ENCODE results near the gene FRZB.
A peak's percentile ranks its signal among the peaks of the same experiment; 100 is the strongest.
"Not testable (repeated sequence)": the region's sequence is repeated elsewhere in the genome, so short reads cannot be mapped to it uniquely, and the experiment has no call there.

The FRZB gene

DNA sequence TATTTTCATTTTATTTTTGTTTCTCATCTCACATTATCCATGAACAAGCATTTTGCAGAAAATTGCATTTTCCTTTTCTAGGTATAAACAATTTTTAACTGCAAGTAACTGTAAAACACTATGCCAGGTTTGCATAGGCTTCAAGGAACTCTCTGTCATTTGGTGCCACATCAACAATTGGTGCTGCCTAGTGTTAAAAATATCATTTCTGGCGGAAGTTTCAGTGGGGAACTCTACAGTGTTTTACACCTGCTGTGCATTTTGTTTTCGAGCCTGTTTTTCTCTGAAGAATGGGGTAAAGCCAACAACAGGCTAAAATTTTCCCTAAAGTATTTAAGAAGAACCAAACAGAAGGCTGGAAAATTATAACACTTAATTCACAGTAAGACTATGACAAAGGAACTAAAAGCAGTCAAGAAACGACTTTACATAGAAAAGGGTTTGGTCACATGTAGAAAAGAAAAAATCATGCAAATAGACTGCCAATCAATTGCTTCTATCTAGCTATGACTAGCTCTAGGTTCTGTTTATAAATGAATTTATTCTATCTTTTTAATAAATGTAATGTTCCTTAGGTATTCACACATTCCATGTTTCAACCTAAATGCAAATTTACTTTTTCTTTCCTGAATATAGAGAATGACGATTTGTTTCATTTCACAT, 21.4 kb upstream of the FRZB start:
- no peak for DNase-seq

DNA sequence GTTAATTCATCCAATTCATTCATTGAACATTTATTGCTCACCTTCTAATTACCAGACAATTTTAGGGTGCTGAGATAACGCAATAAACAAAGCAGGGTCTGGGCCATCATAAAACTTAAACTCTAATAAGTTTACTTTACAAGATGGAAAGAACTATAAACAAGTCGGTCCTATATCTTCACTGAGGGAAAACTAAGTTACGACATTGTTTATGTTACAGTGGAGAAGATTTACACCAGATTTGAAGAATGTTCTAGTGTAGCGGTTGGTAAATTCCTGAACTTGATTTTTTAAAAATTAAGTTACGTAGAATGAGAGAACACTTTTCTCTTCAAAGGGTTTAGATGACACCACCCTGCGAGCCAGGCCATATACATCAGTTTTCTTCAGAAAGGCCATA, 20.7 kb upstream of the FRZB start:
- DNase-seq: no peak

DNA sequence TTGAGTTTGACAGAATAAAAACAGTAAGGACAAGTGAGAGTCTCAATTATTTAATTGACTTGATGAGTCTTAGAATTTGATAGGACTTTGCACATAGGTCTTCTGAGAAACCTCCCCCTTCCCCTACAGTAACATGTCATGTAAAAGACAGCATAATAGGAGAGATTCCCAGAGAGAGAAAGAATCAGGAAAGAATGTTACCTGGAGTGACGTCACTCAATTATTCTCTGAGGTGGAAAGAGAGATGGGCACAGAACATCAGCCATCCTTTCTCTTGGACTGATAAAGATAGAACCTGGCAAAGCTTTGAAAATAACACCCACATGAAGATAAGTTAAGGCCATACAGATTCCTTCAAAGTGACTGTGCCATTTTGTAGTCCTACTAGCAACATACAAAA, 19.3 kb upstream of the FRZB start:
- DNase-seq: no peak

DNA sequence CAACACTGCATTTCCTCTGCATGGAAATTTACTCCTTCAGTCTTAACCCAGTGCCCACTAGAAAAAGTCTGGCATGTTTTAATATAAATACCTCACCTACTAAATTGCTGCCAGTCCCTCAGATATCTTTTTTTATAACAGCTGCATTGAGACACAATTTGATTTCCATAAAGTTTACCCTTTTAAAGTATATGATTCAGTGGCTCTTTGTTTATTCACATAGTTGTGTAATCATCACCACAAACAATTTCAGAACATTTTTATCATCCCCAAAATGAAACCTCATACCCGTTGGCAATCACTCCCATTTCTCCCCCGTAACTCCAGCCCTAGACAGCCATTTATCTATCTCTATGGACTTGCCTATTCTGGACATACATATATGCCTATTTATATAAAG, 17.0 kb upstream of the FRZB start:
- DNase-seq: no peak

DNA sequence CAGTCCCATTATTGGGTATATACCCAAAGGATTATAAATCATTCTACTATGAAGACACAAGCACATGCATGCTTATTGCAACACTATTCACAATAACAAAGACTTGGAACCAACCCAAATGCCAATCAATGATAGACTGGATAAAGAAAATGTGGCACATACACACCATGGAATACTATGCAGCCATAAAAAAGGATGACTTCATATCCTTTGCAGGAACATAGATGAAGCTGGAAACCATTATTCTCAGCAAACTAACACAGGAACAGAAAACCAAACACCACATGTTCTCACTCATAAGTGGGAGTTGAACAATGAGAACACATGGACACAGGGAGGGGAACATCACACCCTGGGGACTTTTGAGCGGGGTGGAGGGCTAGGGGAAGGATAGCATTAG, 13.7 kb upstream of the FRZB start:
- not testable (repeated sequence) for DNase-seq

DNA sequence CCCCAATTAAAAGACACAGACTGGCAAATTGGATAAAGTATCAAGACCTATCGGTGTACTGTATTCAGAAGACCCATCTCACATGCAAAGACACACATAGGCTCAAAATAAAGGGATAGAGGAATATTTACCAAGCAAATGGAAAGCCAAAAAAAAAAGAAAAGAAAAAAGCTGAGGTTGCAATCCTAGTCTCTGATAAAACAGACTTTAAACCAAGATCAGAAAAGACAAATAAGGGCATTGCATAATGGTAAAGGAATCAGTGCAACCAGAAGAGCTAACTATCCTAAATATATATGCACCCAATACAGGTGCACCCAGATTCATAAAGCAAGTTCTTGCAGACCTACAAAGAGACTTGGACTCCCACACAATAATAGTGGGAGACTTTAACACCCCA, 10.2 kb upstream of the FRZB start:
- not testable (repeated sequence) for DNase-seq

DNA sequence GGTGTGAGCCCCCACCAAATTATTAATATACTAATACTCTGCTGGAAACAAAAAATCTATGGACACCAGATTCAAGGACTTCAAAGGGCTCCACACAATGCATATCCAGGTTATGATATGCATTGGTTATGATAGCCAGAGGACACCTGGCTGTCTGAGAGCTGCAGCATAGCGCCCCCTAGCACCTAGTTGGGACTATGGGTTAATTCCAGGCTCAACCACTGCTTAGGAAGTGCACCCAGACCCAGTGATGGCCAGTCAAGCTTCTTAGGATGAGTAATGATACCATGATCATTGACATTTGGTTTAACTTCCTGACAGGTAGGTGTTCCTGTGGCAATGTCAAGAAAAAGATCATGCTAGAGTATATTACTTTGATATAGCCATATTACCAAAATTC, 3.8 kb upstream of the FRZB start:
- DNase-seq: no peak

DNA sequence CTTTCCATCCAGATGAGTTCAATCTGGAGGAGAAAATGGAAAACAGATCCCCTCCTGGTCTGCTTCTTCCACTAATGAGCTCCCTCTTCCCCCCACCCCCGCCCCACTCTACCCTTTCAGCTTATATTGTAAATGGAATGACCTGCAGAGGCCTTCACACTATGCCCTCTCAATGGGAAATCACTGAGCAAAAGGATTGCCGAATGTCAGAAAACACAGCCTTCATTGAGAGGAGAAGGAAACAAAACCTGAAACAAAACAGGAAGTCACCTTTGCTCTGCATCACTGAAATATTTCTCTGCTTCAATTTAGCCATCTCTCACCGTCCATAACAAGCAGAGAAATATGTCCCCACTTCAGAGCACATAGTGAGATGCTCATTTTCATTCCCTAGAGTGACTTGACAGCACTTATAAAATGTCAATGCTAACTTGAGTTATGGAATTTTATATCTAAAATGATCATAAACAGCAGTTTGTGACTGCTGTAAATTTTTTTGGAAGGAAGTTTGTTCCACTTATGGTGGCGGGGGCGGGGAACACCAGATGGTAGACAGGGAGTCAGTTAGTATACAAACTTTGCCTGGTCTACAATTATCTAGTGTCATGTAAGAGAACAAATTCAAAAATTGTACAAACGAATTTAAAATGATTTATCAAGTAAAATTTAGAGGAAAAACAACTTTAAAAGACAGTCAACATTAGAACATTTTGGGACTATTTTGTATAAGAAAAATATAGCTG, 1.8 kb upstream of the FRZB start:
- no peak for DNase-seq

DNA sequence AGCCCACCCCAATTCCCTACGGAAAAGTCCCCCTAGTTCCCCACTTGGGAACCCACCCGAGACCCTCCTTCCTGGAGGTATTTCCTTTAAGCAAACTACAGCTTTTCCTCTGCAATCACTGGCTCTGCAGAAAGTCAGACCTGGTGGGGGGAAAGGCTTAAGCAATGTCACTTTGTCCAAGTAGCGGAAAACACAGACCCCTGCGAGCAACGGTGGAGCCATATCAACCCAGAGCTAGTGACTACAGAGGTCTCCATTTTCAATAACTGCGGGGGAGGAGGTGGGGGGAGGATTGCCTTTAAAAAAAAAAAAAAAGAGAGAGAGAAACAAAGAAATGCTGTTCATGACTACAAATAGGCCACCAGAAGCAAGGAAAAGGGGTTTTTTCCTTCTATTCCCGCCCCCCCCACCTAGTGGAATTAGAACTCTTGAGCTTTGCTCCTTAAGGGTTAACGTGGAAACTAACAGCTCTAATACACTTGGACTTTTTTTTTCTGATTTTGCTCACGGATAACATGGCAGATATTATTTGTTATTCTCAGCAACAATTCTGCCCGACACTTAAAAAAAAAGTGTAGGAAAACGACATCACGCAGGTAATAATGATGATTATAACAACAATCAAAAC, 1.1 kb upstream of the FRZB start:
- no peak for DNase-seq

DNA sequence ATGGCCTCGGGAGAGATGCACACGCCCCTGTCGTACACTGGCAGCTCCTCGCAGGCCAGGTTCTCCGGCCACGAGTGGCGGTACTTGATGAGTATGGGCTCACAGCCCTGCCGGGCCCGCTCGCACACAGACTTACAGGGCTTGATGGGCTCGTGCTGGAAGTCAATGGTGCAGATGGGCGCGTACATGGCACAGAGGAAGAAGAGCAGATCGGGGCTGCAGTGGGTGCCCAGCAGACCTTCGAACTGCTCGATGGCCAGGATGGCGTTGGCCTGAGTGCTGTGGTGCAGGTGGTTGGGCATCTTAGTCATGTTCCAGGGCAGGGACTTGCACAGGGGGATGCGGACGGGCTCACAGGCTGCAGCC, 359 bp downstream of the FRZB start:
- peak in 1 of 6 experiments; percentile 2 for DNase-seq

DNA sequence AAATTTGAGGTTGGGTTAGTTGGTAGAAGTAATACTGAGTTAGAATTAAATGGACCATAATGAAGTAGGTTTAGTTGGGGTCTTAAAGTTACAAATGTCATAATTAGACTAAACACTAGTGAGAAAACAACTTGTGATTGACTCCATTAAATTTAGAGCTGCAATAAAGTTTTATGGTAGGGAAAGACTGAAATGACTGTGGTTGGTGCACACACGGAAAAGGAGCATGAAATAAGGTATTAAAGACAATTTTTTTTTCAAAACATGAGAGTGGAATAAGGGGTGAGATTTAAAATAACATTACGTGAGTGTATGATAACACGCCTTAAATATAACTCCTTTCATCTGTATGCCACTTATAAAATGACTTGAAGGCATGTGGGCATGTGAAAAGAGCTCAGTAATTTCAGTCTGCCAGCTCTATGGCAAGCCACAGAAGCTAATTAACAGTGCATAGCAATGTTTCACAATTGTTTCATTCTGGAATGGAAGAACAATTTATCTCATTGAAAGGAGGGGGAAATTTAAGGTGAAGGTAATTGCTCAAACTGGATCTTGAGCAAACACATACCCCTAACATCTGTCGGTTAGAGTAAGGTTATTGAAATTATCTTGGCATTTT, 1.4 kb downstream of the FRZB start:
- DNase-seq: no peak

DNA sequence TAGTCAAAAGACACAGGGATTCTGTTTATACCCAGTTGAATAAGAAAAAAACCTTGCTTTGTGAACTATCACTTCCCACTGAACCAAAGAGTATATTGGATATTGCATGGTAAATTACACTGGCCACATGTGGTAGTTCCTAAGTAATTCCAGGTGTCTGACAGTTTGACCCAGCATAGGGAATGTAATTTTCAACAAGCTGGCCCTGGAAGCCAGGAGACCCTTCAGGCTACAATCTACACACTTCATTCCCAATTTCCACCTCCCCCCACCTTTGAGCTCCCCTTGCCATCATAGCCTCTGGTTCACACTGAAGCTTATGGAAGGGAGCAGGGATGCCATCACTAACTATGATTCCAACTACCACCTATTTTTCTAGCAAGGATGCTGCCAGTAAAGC, 2.8 kb downstream of the FRZB start:
- no peak for DNase-seq

DNA sequence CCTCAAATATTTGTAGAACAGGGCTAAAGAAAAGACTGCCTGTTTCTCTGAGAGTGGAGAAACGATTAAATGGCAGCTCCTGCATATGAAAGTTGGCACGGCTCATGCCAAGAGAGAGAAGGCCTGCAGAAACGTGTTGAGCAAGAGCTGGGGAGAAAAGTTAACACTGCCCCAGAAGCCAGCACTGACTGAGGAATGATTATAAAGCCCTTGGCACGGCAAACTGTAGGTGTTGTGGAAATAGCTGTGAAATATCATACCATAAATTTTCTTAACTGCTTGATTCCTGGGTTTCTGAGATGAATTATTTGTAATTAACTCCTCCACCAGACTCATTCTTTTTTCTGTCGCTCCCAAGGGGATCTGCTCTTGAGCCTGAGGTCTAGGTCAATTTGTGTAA, 4.3 kb downstream of the FRZB start:
- DNase-seq: no peak

DNA sequence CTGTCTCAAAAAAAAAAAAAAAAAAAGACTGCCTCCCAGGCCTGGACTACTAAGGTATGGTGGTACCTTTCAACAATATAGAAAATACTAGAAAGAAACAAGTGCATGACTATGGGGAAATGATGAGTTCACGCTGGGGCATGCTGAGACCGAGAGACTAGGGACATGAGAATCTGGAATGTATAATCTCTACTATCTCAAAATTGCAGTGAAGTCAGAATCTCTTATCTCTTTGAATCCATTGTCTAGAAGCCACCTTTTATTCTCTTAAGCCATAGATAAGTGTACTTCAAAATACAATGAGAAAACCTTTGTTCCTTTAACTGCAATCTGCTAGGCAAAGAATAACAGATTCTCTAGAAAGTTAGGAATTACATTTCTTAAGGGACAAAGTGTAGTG, 5.6 kb downstream of the FRZB start:
- DNase-seq: no peak

DNA sequence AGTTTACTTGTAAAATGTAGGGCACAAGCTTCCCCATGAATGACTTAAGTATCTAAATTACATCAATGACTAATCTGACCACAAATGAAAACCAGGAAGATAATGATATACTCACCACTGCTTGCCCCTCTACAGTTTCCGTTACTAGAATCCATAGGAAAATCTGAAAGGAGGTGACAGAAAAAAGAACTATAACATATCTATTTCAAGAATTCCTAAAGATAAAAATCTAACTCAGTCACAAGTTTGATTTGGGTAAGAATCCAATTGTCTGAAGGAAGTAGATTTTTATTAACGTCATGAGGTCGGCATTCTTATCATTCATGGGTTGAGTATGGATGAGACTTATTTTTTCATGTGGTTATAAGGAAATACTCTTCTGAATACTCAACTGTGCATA, 7.8 kb downstream of the FRZB start:
- DNase-seq: no peak

DNA sequence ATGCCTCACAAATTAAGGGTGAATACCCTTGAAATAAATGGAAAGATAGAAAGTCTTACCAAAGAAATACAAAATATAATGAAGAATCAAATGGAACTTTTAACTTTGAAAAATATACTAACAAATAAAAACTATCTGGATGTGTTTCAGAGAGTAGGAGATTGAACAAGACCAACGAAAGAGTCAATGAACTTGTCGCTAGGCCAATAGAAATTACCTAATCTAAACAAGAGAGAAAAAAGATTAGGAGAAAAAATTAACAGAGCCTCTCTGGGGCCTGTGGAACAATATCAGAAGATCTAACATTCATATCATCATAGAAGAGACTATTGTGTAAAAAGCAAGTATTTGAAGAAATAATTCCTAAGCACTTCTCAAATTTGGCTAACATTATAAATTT, 11.1 kb downstream of the FRZB start:
- no peak for DNase-seq

DNA sequence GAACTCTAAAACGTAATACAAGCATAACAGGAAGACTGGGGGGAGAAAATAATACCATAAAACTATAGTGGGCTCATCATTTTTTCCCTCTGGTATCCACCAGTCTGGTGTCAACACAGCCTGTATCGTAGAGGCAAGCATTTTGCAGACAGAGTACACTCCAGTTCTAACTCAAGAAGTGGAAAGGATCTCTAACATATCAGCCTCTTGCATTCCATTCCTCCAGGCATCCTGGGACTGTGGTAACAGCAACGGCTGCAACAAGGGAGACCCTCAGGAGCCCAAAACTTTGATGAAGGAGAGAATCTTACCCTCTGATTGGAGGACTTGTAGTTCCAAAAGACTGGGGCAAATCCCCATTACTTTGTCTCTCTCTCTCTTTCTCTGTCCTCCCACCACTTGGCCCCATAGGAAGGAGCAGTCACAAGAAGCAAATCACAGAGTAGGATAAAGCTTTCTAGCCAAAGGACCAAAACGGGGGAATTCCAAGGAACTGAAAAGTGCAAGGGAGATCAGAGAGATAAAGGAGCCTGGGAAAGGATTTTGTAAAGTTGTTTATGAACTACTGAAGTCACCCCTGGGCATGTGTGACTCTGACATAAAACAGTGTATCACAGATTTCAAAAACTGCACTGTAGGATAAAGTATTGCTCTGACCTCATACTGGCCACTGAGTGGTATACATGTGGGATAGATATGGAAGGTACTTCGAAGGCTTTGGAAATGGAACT, 11.9 kb downstream of the FRZB start:
- DNase-seq: no peak

DNA sequence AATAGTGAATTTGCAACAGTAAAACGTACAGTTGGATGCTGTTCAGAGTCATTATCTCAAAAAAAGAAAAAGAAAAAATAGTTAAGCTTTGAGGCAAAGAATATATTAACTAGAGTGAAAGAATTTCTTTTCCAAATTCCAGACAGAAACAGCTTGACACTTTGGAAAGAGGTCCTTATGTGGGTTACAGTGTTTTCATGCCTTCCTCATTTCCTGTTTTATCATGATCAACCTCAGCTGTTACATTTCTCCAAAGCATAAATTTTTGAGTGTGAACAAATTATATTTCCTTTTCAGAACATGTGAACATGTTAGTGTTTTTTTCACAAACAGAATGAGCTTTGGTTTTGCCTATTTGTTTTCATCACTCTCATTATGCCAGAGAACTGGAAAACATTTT, 13.6 kb downstream of the FRZB start:
- DNase-seq: no peak

DNA sequence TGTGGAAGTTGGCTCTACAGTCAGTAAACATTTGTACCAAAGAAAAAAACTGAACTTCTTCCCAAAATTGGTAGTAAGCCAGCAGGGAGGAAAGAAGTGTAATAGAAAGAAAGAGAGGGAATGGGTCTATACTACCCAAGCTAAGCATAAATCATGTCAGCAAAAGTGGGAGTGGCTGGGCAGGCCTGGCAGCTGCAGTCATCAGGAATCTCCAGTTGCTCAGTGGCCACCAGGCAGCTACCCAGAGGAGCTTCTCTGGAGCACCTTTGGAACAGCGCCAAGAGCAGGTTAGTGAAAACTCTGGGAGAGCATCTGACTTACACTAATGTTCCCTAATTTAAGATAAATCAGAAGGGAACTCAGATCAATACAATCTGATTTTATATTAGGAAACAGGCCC, 14.3 kb downstream of the FRZB start:
- no peak for DNase-seq

DNA sequence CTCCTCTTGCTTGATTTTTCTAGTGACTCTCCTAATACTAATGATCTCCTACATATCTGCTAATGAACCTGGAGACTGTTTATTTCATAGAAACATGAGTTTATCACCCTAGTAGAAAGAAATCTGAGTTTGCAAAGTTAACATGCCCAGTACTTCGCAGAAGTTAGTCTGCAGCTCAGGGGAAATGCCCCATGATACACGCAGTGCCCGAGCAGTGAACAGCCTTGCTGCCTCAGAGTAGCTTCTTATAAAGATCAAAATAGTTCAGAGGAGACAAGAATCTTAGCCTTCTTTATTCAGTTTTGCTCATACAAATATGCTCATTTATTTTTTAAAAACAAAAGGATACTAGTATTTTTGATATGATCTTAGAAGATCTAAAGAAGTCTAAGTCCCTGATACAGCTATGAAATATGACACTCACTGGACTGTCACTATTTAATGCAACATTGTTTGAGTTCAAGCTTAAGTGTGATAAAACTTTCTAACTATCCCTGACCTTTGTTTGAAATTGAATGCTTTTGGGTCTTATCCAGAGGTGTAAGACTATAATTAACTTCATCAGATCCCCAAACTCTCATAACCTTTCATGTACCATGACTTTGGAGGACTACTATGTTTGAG, 20.5 kb downstream of the FRZB start:
- no peak for DNase-seq

DNA sequence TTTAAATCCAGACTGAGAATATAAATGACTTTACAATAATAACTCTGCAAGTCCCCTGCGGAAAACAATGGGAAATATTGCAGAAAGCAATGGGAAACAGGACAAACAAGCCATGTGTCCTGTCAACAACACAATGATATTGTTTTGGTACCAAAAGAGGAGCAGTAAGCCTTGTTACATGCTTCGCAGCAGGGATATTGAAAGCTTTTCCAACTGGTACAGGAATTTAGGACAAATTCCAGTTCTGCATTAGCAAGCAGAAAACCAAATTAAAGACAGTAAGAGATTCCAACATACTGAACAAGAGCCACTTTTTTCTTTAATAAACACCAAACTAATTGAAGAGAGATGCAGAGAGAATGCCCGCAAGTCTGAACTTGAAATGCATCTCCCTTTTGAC, 30.0 kb downstream of the FRZB start:
- no peak for DNase-seq

DNA sequence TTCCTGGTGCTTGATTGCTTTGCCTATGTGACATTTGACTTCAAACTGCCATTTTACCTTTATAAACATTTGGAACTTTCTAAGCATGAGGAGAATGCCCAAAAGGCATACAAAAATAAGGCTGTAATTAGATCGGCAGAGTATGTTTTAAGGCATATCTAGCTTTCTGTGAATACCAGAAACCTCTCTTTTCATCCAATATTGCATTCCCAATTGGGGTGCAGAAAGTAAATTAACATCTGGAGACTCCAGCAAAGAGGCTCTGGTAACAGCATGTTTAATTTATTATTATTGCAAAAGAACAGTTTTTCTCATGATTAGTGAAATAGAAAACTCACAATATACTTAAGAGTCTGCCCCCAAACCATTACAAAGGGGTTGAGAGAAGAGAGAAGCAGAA, 32.1 kb downstream of the FRZB start:
- no peak for DNase-seq
